HEK293 (cell line): Measurements from ENCODE around the gene CIDEB.

Experiments
- CTCF ChIA-PET: fragments of 350-600 bp; formaldehyde crosslinking; extraction: SDS; loops from one replicate; lab custom pipeline; 2021; ENCODE audit warnings: antibody characterized with exemption; lab: Yijun Ruan, JAX
- POLR2A ChIA-PET: fragments of 300-600 bp; formaldehyde crosslinking; extraction: SDS; loops from one replicate; lab custom pipeline; 2020; ENCODE audit warnings: antibody characterized with exemption, inconsistent platforms; lab: Yijun Ruan, JAX
- H3K27ac ChIP-seq: fragments of 200-500 bp; sonication (Bioruptor generic); 2 replicates; pipeline ENCODE4 v1.5.1; 2014; ENCODE audit warnings: low read depth, low read length, control low read depth, inconsistent platforms; ENCODE audit errors: extremely low read depth
- H3K36me3 ChIP-seq, 2 experiments: fragments of 200-500 bp in 1 of 2; sonication (Bioruptor generic) in 1 of 2; 1 replicate in 1 of 2; 2 replicates in 1 of 2; pipeline ENCODE4 v1.5.1; 2014 to 2017; ENCODE audit warnings: inconsistent platforms in 2 of 2, low read length in 2 of 2; ENCODE audit not compliant: control insufficient read depth in 2 of 2, insufficient read depth in 1 of 2
- H3K4me1 ChIP-seq: fragments of 200-500 bp; sonication (Bioruptor generic); 2 replicates; pipeline ENCODE4 v1.5.1; 2014; ENCODE audit warnings: mild to moderate bottlenecking, low read length, inconsistent platforms; ENCODE audit not compliant: control insufficient read depth, insufficient read depth
- H3K4me3 ChIP-seq: 2 replicates; pipeline ENCODE4 v1.5.1; 2011; ENCODE audit warnings: low read depth, mild to moderate bottlenecking, control low read depth, low read length, moderate library complexity
- H3K9me3 ChIP-seq: fragments of 200-500 bp; sonication (Bioruptor generic); 2 replicates; pipeline ENCODE4 v1.5.1; 2014; ENCODE audit warnings: low read depth, low read length, inconsistent platforms; ENCODE audit not compliant: control insufficient read depth, insufficient read depth
- GLI2 ChIP-seq: fragments of 450-650 bp; formaldehyde crosslinking; IDR thresholded peaks from 2 replicates; pipeline ENCODE4; 2017; ENCODE audit warnings: missing biosample characterization, missing genetic modification characterization, low read depth, borderline replicate concordance
- GLIS1 ChIP-seq: fragments of 450-650 bp; formaldehyde crosslinking; IDR thresholded peaks from 2 replicates; pipeline ENCODE4 v1.5.1; 2016; ENCODE audit warnings: missing biosample characterization, missing genetic modification characterization
- KLF7 ChIP-seq: fragments of 450-650 bp; formaldehyde crosslinking; IDR thresholded peaks from 2 replicates; pipeline ENCODE4 v1.5.1; 2016; ENCODE audit warnings: missing biosample characterization, missing genetic modification characterization, borderline replicate concordance
- TCF7L2 ChIP-seq: IDR thresholded peaks from 2 replicates; pipeline ENCODE4 v1.6.1; 2011; ENCODE audit warnings: low read depth, mild to moderate bottlenecking, inconsistent platforms, low read length, moderate library complexity, borderline replicate concordance
- ZFP41 ChIP-seq: fragments of 450-650 bp; formaldehyde crosslinking; IDR thresholded peaks from 2 replicates; pipeline ENCODE4 v1.5.1; 2016; ENCODE audit warnings: missing biosample characterization, missing genetic modification characterization, borderline replicate concordance
- ZNF121 ChIP-seq: fragments of 450-650 bp; formaldehyde crosslinking; IDR thresholded peaks from 2 replicates; pipeline ENCODE4 v1.5.1; 2016; ENCODE audit warnings: missing biosample characterization, missing genetic modification characterization
- ZNF214 ChIP-seq: fragments of 450-650 bp; formaldehyde crosslinking; IDR thresholded peaks from 2 replicates; pipeline ENCODE4 v1.5.1; 2017; ENCODE audit warnings: missing biosample characterization, mild to moderate bottlenecking, missing genetic modification characterization, borderline replicate concordance
- ZNF23 ChIP-seq: fragments of 450-650 bp; formaldehyde crosslinking; IDR thresholded peaks from 2 replicates; pipeline ENCODE4 v1.5.1; 2016; ENCODE audit warnings: missing biosample characterization, missing genetic modification characterization, borderline replicate concordance
- ZNF426 ChIP-seq: fragments of 450-650 bp; formaldehyde crosslinking; IDR thresholded peaks from 2 replicates; pipeline ENCODE4 v1.5.1; 2017; ENCODE audit warnings: missing biosample characterization, missing genetic modification characterization, mild to moderate bottlenecking, inconsistent platforms, moderate library complexity
- ZNF433 ChIP-seq: fragments of 450-650 bp; formaldehyde crosslinking; IDR thresholded peaks from 2 replicates; pipeline ENCODE4 v1.5.1; 2016; ENCODE audit warnings: missing biosample characterization, missing genetic modification characterization, low read depth
- ZNF514 ChIP-seq: fragments of 450-650 bp; formaldehyde crosslinking; IDR thresholded peaks from 2 replicates; pipeline ENCODE4 v1.5.1; 2016; ENCODE audit warnings: missing biosample characterization, missing genetic modification characterization
- ZNF521 ChIP-seq: fragments of 450-650 bp; formaldehyde crosslinking; IDR thresholded peaks from 2 replicates; pipeline ENCODE4 v1.5.1; 2017; ENCODE audit warnings: missing biosample characterization, mild to moderate bottlenecking, missing genetic modification characterization
- ZNF658 ChIP-seq: fragments of 450-650 bp; formaldehyde crosslinking; IDR thresholded peaks from 2 replicates; pipeline ENCODE4; 2016; ENCODE audit warnings: missing biosample characterization, missing genetic modification characterization
- ZXDB ChIP-seq: fragments of 450-650 bp; formaldehyde crosslinking; IDR thresholded peaks from 2 replicates; pipeline ENCODE4 v1.5.1; 2016; ENCODE audit warnings: missing biosample characterization, missing genetic modification characterization
- TF ChIP-seq, protein P1 (sequence below): sonication (generic); formaldehyde crosslinking; IDR thresholded peaks from 2 replicates; pipeline ENCODE4 v1.8.1; 2022; ENCODE audit warnings: mild to moderate bottlenecking, moderate library complexity, missing genetic modification reagents
- TF ChIP-seq, protein P2 (sequence below): IDR thresholded peaks from 2 replicates; pipeline ENCODE4 v1.6.1; 2011; ENCODE audit warnings: mild to moderate bottlenecking, low read depth, low read length, borderline replicate concordance
- TF ChIP-seq, protein P3 (sequence below): fragments of 450-650 bp; formaldehyde crosslinking; IDR thresholded peaks from 2 replicates; pipeline ENCODE4 v1.5.1; 2016; ENCODE audit warnings: missing biosample characterization, missing genetic modification characterization
- TF ChIP-seq, protein P4 (sequence below): fragments of 450-650 bp; formaldehyde crosslinking; IDR thresholded peaks from 2 replicates; pipeline ENCODE4 v1.5.1; 2016; ENCODE audit warnings: missing biosample characterization, missing genetic modification characterization, borderline replicate concordance
- TF ChIP-seq, protein P5 (sequence below): fragments of 450-650 bp; formaldehyde crosslinking; IDR thresholded peaks from 2 replicates; pipeline ENCODE4 v1.5.1; 2017; ENCODE audit warnings: missing biosample characterization, missing genetic modification characterization
- TF ChIP-seq, protein P6 (sequence below): fragments of 450-650 bp; formaldehyde crosslinking; IDR thresholded peaks from 2 replicates; pipeline ENCODE4 v1.5.1; 2016; ENCODE audit warnings: missing biosample characterization, missing genetic modification characterization

The CIDEB gene

DNA sequence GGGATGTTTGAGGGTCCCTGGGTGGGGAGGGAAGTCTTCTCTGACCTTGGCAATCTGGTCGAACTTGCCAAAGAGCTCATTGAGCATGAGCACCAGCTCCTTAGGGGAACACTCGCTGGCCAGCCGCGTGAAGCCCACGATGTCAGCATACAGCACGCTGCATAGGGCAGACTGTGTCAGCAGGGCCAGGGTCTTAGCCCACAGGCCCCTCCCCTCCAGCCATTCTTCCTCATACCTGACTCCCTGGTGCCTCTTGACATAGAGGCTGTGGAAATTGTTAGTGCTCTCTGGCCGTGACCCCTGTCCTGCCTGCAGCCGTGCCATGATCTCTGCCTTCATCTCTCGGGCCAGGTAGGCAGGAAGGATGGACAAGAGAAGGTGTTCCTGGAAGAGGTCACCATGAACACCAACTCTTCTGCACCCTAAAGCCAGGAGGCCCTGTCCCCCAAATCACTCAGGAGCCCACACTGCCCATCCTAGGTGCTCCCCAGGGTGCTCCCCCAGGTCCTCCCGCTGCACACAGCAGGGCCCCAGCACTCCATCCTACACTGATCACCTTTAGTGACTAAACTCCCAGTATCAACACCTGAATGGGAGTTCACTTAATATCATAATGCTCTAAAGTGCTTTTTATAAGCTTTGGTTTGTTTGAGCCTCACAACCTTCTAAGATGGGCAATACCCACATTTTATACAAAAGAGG is 23.3 kb upstream of the CIDEB start:
- POLR2A ChIA-PET = no interaction called here

More for the DNA sequence above, 23.3 kb upstream of the CIDEB start:
- no peak overlapping the region for H3K27ac ChIP-seq
- CTCF ChIA-PET = interaction anchor here (0.5 to 16.9 kb wide), 6 partner anchors 13 to 317 kb away, joined by 3 to 468 read pairs (median 3); partner anchors contain the start of genes CBLN3 and KHNYN
- no peaks in the 10 kb centered on the region for H3K9me3 ChIP-seq
- no peak overlapping the region for H3K4me3 ChIP-seq
- no peaks in the 10 kb centered on the region for H3K36me3 ChIP-seq
- H3K4me1 ChIP-seq = peaks cover 4% of the 10 kb centered on the region; the same call in 1 of the 2 replicates
- TF ChIP-seq GLI2 (tag by site-specific recombination) (no peak), ZNF514 (no peak), ZNF433 (tag by site-specific recombination) (no peak), ZNF214 (tag by site-specific recombination) (no peak), ZNF121 (no peak), ZNF23 (tag by site-specific recombination) (no peak), ZNF521 (tag by site-specific recombination) (no peak), TCF7L2 (no peak), ZFP41 (tag by site-specific recombination) (no peak), ZNF426 (tag by site-specific recombination) (no peak), GLIS1 (tag by site-specific recombination) (no peak), ZXDB (tag by site-specific recombination) (no peak), KLF7 (tag by site-specific recombination) (no peak), ZNF658 (tag by site-specific recombination) (no peak)
- TF ChIP-seq, protein P1, sequence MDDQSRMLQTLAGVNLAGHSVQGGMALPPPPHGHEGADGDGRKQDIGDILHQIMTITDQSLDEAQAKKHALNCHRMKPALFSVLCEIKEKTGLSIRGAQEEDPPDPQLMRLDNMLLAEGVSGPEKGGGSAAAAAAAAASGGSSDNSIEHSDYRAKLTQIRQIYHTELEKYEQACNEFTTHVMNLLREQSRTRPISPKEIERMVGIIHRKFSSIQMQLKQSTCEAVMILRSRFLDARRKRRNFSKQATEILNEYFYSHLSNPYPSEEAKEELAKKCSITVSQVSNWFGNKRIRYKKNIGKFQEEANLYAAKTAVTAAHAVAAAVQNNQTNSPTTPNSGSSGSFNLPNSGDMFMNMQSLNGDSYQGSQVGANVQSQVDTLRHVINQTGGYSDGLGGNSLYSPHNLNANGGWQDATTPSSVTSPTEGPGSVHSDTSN = no peak
- TF ChIP-seq, protein P2, sequence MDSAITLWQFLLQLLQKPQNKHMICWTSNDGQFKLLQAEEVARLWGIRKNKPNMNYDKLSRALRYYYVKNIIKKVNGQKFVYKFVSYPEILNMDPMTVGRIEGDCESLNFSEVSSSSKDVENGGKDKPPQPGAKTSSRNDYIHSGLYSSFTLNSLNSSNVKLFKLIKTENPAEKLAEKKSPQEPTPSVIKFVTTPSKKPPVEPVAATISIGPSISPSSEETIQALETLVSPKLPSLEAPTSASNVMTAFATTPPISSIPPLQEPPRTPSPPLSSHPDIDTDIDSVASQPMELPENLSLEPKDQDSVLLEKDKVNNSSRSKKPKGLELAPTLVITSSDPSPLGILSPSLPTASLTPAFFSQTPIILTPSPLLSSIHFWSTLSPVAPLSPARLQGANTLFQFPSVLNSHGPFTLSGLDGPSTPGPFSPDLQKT = no peak
- TF ChIP-seq, protein P3, sequence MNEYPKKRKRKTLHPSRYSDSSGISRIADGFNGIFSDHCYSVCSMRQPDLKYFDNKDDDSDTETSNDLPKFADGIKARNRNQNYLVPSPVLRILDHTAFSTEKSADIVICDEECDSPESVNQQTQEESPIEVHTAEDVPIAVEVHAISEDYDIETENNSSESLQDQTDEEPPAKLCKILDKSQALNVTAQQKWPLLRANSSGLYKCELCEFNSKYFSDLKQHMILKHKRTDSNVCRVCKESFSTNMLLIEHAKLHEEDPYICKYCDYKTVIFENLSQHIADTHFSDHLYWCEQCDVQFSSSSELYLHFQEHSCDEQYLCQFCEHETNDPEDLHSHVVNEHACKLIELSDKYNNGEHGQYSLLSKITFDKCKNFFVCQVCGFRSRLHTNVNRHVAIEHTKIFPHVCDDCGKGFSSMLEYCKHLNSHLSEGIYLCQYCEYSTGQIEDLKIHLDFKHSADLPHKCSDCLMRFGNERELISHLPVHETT (tag by site-specific recombination) = no peak
- TF ChIP-seq, protein P4, sequence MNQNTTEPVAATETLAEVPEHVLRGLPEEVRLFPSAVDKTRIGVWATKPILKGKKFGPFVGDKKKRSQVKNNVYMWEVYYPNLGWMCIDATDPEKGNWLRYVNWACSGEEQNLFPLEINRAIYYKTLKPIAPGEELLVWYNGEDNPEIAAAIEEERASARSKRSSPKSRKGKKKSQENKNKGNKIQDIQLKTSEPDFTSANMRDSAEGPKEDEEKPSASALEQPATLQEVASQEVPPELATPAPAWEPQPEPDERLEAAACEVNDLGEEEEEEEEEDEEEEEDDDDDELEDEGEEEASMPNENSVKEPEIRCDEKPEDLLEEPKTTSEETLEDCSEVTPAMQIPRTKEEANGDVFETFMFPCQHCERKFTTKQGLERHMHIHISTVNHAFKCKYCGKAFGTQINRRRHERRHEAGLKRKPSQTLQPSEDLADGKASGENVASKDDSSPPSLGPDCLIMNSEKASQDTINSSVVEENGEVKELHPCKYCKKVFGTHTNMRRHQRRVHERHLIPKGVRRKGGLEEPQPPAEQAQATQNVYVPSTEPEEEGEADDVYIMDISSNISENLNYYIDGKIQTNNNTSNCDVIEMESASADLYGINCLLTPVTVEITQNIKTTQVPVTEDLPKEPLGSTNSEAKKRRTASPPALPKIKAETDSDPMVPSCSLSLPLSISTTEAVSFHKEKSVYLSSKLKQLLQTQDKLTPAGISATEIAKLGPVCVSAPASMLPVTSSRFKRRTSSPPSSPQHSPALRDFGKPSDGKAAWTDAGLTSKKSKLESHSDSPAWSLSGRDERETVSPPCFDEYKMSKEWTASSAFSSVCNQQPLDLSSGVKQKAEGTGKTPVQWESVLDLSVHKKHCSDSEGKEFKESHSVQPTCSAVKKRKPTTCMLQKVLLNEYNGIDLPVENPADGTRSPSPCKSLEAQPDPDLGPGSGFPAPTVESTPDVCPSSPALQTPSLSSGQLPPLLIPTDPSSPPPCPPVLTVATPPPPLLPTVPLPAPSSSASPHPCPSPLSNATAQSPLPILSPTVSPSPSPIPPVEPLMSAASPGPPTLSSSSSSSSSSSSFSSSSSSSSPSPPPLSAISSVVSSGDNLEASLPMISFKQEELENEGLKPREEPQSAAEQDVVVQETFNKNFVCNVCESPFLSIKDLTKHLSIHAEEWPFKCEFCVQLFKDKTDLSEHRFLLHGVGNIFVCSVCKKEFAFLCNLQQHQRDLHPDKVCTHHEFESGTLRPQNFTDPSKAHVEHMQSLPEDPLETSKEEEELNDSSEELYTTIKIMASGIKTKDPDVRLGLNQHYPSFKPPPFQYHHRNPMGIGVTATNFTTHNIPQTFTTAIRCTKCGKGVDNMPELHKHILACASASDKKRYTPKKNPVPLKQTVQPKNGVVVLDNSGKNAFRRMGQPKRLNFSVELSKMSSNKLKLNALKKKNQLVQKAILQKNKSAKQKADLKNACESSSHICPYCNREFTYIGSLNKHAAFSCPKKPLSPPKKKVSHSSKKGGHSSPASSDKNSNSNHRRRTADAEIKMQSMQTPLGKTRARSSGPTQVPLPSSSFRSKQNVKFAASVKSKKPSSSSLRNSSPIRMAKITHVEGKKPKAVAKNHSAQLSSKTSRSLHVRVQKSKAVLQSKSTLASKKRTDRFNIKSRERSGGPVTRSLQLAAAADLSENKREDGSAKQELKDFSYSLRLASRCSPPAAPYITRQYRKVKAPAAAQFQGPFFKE (tag by site-specific recombination) = no peak
- TF ChIP-seq, protein P5, sequence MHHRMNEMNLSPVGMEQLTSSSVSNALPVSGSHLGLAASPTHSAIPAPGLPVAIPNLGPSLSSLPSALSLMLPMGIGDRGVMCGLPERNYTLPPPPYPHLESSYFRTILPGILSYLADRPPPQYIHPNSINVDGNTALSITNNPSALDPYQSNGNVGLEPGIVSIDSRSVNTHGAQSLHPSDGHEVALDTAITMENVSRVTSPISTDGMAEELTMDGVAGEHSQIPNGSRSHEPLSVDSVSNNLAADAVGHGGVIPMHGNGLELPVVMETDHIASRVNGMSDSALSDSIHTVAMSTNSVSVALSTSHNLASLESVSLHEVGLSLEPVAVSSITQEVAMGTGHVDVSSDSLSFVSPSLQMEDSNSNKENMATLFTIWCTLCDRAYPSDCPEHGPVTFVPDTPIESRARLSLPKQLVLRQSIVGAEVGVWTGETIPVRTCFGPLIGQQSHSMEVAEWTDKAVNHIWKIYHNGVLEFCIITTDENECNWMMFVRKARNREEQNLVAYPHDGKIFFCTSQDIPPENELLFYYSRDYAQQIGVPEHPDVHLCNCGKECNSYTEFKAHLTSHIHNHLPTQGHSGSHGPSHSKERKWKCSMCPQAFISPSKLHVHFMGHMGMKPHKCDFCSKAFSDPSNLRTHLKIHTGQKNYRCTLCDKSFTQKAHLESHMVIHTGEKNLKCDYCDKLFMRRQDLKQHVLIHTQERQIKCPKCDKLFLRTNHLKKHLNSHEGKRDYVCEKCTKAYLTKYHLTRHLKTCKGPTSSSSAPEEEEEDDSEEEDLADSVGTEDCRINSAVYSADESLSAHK = no peak
- TF ChIP-seq, protein P6, sequence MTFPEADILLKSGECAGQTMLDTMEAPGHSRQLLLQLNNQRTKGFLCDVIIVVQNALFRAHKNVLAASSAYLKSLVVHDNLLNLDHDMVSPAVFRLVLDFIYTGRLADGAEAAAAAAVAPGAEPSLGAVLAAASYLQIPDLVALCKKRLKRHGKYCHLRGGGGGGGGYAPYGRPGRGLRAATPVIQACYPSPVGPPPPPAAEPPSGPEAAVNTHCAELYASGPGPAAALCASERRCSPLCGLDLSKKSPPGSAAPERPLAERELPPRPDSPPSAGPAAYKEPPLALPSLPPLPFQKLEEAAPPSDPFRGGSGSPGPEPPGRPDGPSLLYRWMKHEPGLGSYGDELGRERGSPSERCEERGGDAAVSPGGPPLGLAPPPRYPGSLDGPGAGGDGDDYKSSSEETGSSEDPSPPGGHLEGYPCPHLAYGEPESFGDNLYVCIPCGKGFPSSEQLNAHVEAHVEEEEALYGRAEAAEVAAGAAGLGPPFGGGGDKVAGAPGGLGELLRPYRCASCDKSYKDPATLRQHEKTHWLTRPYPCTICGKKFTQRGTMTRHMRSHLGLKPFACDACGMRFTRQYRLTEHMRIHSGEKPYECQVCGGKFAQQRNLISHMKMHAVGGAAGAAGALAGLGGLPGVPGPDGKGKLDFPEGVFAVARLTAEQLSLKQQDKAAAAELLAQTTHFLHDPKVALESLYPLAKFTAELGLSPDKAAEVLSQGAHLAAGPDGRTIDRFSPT = no peak
